Measurements from ENCODE around the gene METTL8.

Gene METTL8

DNA sequence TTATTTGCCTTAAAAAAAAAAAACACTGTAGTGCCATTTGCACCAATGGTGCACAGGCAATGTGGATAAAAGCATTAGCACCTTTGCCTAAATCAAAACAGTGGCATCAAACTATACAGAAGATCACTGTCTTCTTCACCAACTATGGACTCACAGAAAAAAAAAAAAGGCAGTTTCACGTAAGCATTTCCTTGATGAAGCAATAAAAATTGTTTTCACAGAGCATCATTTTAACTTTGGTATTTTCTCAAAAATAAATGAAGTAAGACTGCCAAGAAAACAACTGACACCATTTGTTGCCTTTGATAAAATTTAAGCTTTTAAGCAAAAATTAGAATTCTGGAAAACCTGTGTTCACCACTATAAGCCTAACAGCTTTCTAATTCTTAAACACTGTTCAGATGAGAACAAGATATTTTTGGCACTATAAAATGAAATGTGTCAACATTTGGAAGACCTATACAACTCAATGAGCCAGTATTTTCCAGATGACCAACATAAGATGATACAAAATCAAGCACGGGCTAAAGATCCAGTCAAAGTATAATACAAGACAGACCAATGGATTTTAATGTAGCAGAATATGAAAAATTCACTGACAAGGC is 21.1 kb downstream of the METTL8 start:
- H3K36me3 ChIP-seq (ENCODE audit: insufficient read depth, low read length): no peaks in the 10 kb centered on the region; the same call in 1 of the 2 replicates
- peaks cover 33% of the 10 kb centered on the region for H3K4me1 ChIP-seq (ENCODE audit: insufficient read depth, low read length)
- no peak overlapping the region for H3K9ac ChIP-seq (ENCODE audit: low read depth, low read length)
- no peaks in the 10 kb centered on the region for H3K9me3 ChIP-seq (ENCODE audit: control insufficient read depth, insufficient read depth, low read length)

DNA sequence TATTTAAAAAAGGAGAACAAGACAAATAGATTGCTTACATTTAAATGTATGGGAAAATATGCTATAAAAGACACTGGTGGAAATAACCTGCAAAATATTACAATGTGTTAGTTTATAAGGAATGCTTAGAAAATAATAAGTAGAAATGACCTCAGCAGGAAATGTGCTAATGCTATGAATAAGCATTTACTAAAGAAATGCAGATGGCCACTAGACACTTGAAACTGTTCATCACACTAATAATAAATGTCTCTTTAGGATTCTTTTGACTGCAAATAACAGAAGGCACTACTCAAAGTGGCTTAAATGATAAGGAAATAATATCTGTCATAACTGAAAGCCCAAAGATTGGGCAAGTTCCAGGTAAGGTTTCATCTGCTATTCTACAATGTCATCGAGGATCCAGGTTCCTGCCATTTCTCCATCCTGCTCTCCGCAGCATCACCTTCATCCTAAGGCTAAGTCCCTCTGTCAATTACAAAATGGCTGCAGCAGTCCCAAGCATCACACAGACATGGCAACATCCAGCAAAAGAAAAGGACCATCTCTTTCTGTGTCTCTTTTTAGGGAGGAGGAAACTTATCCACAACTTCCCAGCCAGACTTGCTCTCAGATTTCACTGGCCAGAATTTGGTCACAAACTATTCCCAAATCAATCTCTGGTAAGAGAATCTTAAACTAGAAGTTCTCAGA is 21.9 kb downstream of the METTL8 start:
- Histone ChIP-seq H3K9me3 (ENCODE audit: control insufficient read depth, insufficient read depth, low read length) (no peaks in the 10 kb centered on the region), H3K4me1 (ENCODE audit: insufficient read depth, low read length) (peaks cover 33% of the 10 kb centered on the region), H3K36me3 (ENCODE audit: insufficient read depth, low read length) (no peaks in the 10 kb centered on the region; the same call in 1 of the 2 replicates)

DNA sequence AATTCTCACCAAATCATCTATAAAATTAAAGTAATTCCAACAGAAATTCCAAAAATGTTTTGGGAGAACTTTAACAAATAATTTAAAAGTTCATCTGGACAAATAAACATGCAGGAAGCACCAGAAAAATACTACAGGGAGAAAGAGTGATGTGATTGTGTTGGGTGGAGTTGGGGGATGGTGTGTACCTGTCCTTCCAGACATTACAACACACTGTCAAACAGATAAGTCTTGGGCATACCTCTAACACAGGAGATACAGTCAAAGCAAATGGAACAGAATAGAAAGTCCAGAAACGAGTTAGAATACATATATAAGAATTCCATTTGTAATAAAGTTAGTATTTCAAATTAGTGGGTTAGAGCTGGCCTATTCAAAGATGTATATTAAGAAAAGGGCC is 22.6 kb downstream of the METTL8 start:
- Histone ChIP-seq H3K9ac (ENCODE audit: low read depth, low read length) (no peak overlapping the region), H3K36me3 (ENCODE audit: insufficient read depth, low read length) (no peaks in the 10 kb centered on the region; the same call in 1 of the 2 replicates), H3K9me3 (ENCODE audit: control insufficient read depth, insufficient read depth, low read length) (no peaks in the 10 kb centered on the region), H3K4me1 (ENCODE audit: insufficient read depth, low read length) (peaks cover 33% of the 10 kb centered on the region)

More for the DNA sequence above, 21.9 kb downstream of the METTL8 start:
- H3K9ac ChIP-seq (ENCODE audit: low read depth, low read length): no peak overlapping the region

DNA sequence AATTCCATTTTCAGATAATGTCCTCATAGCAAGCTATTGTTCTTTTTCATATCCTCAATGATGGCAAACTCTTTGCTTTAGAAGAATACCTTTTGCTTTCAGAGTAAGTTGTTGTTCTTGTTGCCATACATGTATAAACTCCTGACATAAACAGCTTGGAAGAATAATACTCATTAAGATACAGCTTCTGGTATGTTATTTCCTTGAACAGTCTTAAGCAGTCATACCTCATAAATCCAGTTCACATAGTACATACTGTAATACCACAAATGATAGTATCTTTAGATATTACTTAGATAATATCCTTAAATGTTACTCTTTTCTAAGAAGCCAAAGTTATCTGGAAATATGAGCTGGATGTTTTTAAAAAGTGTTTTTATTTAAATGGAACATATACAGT is 23.2 kb downstream of the METTL8 start:
- no peaks in the 10 kb centered on the region; the same call in 1 of the 2 replicates for H3K36me3 ChIP-seq (ENCODE audit: insufficient read depth, low read length)
- no peaks in the 10 kb centered on the region for H3K9me3 ChIP-seq (ENCODE audit: control insufficient read depth, insufficient read depth, low read length)
- peaks cover 30% of the 10 kb centered on the region for H3K4me1 ChIP-seq (ENCODE audit: insufficient read depth, low read length)
- H3K9ac ChIP-seq (ENCODE audit: low read depth, low read length): no peak overlapping the region

DNA sequence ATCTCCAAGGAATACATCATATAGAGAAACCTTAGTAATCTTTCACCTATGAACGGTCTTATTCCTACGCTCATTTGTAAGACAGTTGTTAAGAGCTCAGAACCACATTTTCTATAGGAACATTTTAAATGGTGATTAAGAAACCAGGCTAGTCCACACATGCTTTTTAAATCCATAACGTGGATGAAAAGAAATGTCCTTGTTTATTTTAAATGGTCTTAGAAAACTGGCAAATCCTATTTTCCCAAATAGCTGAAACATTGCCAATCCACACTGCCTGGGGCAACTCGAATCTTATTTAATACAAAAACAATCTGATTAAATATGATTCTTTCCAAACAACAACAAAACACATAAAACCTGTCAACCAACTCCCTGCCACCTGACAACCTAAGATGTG is 23.7 kb downstream of the METTL8 start:
- H3K9me3 ChIP-seq (ENCODE audit: control insufficient read depth, insufficient read depth, low read length): no peaks in the 10 kb centered on the region
- H3K4me1 ChIP-seq (ENCODE audit: insufficient read depth, low read length): peaks cover 30% of the 10 kb centered on the region
- H3K9ac ChIP-seq (ENCODE audit: low read depth, low read length): no peak overlapping the region
- no peaks in the 10 kb centered on the region; the same call in 1 of the 2 replicates for H3K36me3 ChIP-seq (ENCODE audit: insufficient read depth, low read length)

DNA sequence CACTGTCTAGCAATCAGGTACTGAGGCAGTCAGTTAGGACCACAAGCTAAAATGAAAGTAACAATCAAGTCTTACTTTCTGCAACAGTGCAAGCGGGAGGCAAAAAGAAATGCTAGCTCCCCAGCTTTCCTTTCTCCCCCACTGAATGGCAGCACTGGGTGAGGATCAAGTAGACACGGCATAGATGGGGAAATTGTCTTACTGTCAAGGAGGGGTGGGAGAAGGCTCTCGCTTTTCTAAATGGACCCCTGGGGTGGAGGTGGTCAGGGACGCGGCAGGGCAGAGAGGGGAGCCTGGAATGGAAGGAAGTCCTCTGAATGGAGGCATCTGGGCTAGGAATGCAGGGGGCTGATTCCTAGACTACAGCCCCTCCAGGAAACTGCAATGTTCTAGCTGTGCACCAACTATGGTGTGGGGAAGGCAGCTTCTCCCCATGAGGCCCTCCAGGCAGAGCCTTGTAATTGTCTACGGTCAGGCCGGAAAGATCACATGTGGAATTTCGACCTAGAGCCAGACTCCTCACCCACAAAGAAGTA is 24.3 kb downstream of the METTL8 start:
- H3K9ac ChIP-seq (ENCODE audit: low read depth, low read length): no peak overlapping the region
- H3K4me1 ChIP-seq (ENCODE audit: insufficient read depth, low read length): peaks cover 30% of the 10 kb centered on the region
- no peaks in the 10 kb centered on the region for H3K9me3 ChIP-seq (ENCODE audit: control insufficient read depth, insufficient read depth, low read length)
- H3K36me3 ChIP-seq (ENCODE audit: insufficient read depth, low read length): no peaks in the 10 kb centered on the region; the same call in 1 of the 2 replicates

DNA sequence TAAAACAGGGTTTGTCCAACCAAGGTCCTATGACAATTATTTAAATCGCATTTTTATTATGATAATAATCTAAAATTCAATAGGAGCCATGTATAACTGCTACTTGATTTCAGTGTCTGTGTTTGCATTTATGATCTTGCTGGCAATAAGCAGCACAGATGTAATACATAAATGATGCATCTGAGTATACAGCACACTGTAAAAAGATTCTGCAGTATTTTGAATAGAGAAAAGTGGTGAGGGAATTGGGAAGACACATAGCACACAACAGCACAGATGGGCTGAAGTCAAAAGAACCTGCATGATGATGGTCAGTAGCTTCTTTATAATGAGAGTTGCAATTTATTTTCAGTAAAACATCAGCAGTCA is 26.1 kb downstream of the METTL8 start:
- H3K9ac ChIP-seq (ENCODE audit: low read depth, low read length): no peak overlapping the region
- H3K9me3 ChIP-seq (ENCODE audit: control insufficient read depth, insufficient read depth, low read length): no peaks in the 10 kb centered on the region
- H3K4me1 ChIP-seq (ENCODE audit: insufficient read depth, low read length): peaks cover 30% of the 10 kb centered on the region
- H3K36me3 ChIP-seq (ENCODE audit: insufficient read depth, low read length): no peaks in the 10 kb centered on the region; the same call in 1 of the 2 replicates

DNA sequence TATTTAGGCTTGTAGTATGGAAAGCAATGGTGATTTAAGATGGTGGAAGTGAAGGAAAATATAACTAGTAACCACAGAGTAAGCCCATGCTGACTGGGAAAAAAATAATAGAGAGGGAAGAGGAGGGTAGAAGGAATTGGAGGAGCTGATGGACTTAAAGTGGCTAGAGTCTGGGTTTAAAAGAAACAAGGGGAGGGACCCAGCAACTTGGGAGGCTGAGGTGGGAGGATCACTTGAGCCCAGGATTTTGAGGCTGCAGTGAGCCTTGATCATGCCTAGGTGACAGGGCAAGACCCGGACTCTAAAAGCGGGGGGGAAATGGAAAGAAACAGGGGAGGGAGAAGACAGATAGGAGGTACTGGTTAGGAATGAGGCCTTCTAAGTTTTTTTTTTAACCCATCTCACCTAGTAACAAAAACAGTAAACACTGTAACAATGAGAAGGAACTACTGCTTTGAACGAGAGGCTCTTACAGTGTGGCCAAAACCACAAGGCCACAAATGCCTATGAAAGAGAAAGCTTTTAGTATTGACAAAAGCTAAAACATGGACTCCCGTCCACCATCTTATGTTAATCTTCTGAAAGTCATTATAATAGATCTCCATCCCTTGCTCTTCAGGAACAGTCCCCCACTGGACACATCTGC is 26.6 kb downstream of the METTL8 start:
- no peaks in the 10 kb centered on the region; the same call in 1 of the 2 replicates for H3K36me3 ChIP-seq (ENCODE audit: insufficient read depth, low read length)
- H3K9me3 ChIP-seq (ENCODE audit: control insufficient read depth, insufficient read depth, low read length): peaks cover 2% of the 10 kb centered on the region; the same call in 1 of the 2 replicates
- peaks cover 30% of the 10 kb centered on the region for H3K4me1 ChIP-seq (ENCODE audit: insufficient read depth, low read length)
- H3K9ac ChIP-seq (ENCODE audit: low read depth, low read length): no peak overlapping the region

DNA sequence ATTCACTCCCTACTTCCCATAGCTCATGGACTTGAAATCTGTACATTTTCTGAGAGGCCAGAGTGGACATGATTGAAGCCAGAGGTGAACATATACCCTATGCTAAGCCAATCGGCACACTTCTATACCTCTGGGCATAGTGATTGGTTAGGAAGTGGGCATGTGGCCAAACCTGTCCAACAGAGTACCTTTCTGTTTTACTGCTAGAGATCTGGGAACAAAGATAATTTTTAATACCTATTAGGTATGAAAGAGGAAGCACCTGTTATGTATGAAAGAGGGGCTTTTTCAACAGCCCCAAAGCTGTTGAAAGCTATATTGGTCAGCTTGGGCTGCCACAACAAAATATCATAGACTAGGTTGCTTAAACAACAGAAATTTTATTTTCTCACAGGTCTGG is 27.7 kb downstream of the METTL8 start:
- Histone ChIP-seq H3K4me1 (ENCODE audit: insufficient read depth, low read length) (peaks cover 20% of the 10 kb centered on the region), H3K36me3 (ENCODE audit: insufficient read depth, low read length) (peaks cover 1% of the 10 kb centered on the region), H3K9ac (ENCODE audit: low read depth, low read length) (no peak overlapping the region), H3K9me3 (ENCODE audit: control insufficient read depth, insufficient read depth, low read length) (peaks cover 2% of the 10 kb centered on the region; the same call in 1 of the 2 replicates)

DNA sequence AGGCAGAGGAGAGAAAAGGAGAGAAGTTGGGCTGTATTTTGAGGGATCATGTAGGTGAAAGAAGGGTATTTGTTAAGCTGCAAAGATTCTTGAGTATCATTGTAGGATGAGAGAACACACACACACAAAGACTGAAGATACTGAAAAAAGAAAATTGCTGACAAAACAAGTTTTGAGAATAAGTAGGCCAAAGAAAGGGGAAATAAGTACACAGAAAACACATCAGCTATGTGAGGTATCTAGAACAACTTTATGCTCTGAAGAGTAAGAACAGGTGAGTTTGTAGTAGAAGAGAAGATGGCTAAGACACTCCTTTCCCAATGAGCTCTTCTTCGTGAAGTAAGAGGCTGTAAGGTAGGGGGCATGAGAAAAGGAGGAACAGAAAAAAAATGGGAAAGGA is 28.2 kb downstream of the METTL8 start:
- peaks cover 23% of the 10 kb centered on the region for H3K4me1 ChIP-seq (ENCODE audit: insufficient read depth, low read length)
- H3K9ac ChIP-seq (ENCODE audit: low read depth, low read length): no peak overlapping the region
- H3K36me3 ChIP-seq (ENCODE audit: insufficient read depth, low read length): peaks cover 2% of the 10 kb centered on the region
- H3K9me3 ChIP-seq (ENCODE audit: control insufficient read depth, insufficient read depth, low read length): peaks cover 2% of the 10 kb centered on the region; the same call in 1 of the 2 replicates

DNA sequence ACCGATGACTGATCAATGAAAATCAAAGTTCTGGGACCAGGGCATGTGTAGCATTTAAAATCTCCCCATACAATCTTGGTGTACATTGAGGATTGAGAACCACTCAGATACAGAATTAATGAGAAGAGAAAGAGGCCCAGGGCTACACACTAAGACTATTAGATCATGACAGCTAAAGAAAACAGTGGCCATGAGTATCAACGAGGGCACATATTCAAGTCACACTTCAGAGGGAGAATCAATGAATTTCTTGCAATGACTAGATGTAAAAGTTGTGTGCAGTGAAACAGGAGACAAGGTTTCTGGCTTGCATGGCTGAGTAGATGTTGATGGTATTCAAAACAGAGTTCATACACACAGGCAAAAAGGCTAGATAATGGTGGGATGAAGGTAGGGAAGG is 29.1 kb downstream of the METTL8 start:
- H3K9me3 ChIP-seq (ENCODE audit: control insufficient read depth, insufficient read depth, low read length): peaks cover 2% of the 10 kb centered on the region; the same call in 1 of the 2 replicates
- H3K9ac ChIP-seq (ENCODE audit: low read depth, low read length): no peak overlapping the region
- peaks cover 2% of the 10 kb centered on the region for H3K36me3 ChIP-seq (ENCODE audit: insufficient read depth, low read length)
- H3K4me1 ChIP-seq (ENCODE audit: insufficient read depth, low read length): peaks cover 20% of the 10 kb centered on the region

DNA sequence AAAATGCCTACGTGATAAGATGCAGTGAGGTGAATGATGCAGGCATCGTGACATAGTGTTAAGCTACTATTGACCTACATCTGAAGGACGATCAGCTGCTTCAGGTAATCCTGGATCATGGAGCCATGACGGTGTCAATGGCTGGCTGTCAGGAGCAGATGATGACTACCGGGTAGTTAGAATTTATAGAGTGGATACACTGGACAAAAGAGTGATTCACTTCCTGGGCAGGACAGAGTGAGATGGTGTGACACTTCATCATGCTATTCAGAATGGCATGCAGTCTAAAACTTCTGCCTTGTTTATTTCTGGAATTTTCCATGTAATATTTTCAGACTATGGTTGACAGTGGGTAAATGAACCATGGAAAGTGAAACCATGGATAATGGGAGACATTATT is 29.5 kb downstream of the METTL8 start:
- no peak overlapping the region for H3K9ac ChIP-seq (ENCODE audit: low read depth, low read length)
- H3K36me3 ChIP-seq (ENCODE audit: insufficient read depth, low read length): peaks cover 2% of the 10 kb centered on the region
- peaks cover 19% of the 10 kb centered on the region for H3K4me1 ChIP-seq (ENCODE audit: insufficient read depth, low read length)
- H3K9me3 ChIP-seq (ENCODE audit: control insufficient read depth, insufficient read depth, low read length): peaks cover 2% of the 10 kb centered on the region; the same call in 1 of the 2 replicates

DNA sequence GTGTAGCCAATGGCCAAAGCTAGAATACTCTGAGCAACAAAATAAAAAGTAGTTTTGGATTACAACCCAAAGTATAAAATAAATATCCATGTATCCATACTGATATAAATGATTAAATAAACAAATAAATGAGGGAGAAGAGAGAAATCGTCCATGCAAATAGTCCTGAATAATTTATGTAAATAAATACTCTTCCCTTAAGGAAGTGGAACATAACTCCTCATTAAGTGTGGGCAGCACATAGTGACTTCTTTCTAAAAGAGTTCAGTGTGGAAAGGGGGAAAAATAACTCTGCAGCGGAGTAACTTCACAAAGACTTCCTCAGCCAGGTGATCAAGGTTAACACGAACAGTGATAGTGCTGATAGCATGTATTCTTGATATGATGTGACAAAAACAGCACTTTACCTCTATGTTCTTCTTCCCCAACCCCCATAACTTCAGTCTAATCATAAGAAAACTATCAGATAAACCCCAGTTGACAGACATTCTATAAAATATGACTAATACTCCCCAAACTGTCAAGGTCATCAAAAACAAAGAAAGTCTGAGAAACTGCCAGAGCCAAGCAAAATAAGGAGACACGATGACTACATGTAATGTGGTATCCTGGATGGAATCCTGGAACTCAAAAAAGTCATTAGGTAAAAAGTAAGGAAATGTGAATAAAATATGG is 30.7 kb downstream of the METTL8 start:
- peaks cover 11% of the 10 kb centered on the region for H3K4me1 ChIP-seq (ENCODE audit: insufficient read depth, low read length)
- no peak overlapping the region for H3K9ac ChIP-seq (ENCODE audit: low read depth, low read length)
- peaks cover 2% of the 10 kb centered on the region; the same call in 1 of the 2 replicates for H3K9me3 ChIP-seq (ENCODE audit: control insufficient read depth, insufficient read depth, low read length)
- peaks cover 2% of the 10 kb centered on the region for H3K36me3 ChIP-seq (ENCODE audit: insufficient read depth, low read length)

DNA sequence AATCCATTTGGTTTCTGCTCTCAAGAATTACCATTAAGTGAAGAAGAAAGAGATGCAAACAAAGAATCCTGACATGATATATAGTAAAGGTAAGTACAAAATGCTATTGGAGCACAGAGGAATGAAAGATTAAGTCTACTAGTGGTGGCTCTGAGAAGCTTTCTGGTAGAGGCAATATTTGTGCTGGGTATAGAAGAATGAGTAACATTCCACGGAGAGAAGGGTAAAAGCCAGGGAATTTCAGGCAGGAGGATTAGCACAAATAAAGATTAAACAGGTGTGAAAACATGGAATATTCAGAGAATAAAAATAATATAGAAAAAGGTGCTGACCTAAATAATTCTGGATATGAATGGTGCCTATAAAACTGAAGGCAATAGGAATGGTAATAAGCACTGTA is 31.8 kb downstream of the METTL8 start:
- Histone ChIP-seq H3K4me1 (ENCODE audit: insufficient read depth, low read length) (peaks cover 11% of the 10 kb centered on the region), H3K9me3 (ENCODE audit: control insufficient read depth, insufficient read depth, low read length) (peaks cover 2% of the 10 kb centered on the region; the same call in 1 of the 2 replicates), H3K36me3 (ENCODE audit: insufficient read depth, low read length) (peaks cover 2% of the 10 kb centered on the region), H3K9ac (ENCODE audit: low read depth, low read length) (no peak overlapping the region)

All from ES-I3 (cell line).